ENCODE results near the gene SIL1.
"Not testable (repeated sequence)": the region's sequence is repeated elsewhere in the genome, so short reads cannot be mapped to it uniquely, and the experiment has no call there.

SIL1 gene

GRCh38 chr5:139076111-139076510, 122.1 kb downstream of the SIL1 start:
- no peak overlapping the region for H3K4me3 ChIP-seq (ENCODE audit: low read depth, low read length)

- no peak overlapping the region for H3K4me3 ChIP-seq (ENCODE audit: low read depth, low read length)
Measured at GRCh38 chr5:139075066-139076050, 122.8 kb downstream of the SIL1 start.

DNA sequence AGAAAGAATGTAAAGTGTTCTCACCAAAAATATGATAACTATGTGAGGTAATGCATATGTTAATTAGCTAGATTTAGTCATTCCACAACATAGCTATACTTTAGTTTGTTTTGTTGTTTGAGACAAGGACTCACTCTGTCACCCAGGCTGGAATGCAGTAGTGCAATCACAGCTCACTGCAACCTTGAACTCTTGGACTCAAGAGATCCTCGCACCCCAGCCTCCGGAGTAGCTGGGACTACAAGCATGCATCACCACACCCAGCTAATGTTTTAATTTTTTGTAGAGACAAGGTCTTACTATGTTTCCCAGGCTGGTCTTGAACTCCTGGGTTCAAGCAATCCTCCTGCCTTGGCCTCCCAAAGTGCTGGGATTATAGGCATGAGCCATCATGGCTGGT, 124.2 kb downstream of the SIL1 start:
- H3K4me3 ChIP-seq (ENCODE audit: low read depth, low read length) = not testable (repeated sequence)

- no peak overlapping the region for H3K4me3 ChIP-seq (ENCODE audit: low read depth, low read length)
Measured at GRCh38 chr5:139068494-139069151, 129.5 kb downstream of the SIL1 start.

GRCh38 chr5:139068060-139068459, 130.1 kb downstream of the SIL1 start:
- H3K4me3 ChIP-seq (ENCODE audit: low read depth, low read length) = no peak overlapping the region

- no peak overlapping the region for H3K4me3 ChIP-seq (ENCODE audit: low read depth, low read length)
Measured at GRCh38 chr5:139065306-139065705, 132.9 kb downstream of the SIL1 start.

GRCh38 chr5:139064613-139065012, 133.6 kb downstream of the SIL1 start:
- no peak overlapping the region for H3K4me3 ChIP-seq (ENCODE audit: low read depth, low read length)

GRCh38 chr5:139063664-139064054, 134.5 kb downstream of the SIL1 start:
- no peak overlapping the region for H3K4me3 ChIP-seq (ENCODE audit: low read depth, low read length)

- H3K4me3 ChIP-seq (ENCODE audit: low read depth, low read length) = no peak overlapping the region
Measured at GRCh38 chr5:139062910-139063663, 135.1 kb downstream of the SIL1 start.

DNA sequence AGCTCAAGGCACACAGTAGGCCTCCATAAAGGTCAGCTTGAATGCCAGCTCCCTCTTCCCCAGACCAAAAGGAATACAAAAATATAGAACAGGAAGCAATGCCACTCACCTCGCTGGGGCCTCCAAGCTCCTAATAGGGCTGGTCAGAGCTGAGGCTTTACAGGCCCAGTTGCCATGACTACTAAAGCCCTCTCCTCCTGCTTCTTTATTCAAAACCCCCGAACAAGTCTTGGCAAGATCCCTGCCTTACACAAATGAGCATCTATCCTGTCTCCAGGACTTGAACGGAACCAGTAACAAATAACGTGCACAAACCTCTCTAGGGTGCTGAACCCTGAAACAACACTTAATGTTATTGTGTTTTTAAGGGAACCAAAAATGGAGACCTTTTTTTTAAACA, 136.3 kb downstream of the SIL1 start:
- H3K4me3 ChIP-seq (ENCODE audit: low read depth, low read length) = no peak overlapping the region

- no peak overlapping the region for H3K4me3 ChIP-seq (ENCODE audit: low read depth, low read length)
Measured at GRCh38 chr5:139061274-139061673, 136.9 kb downstream of the SIL1 start.

GRCh38 chr5:139058121-139058520, 140.0 kb downstream of the SIL1 start:
- no peak overlapping the region for H3K4me3 ChIP-seq (ENCODE audit: low read depth, low read length)

GRCh38 chr5:139057045-139057939, 140.9 kb downstream of the SIL1 start:
- not testable (repeated sequence) for H3K4me3 ChIP-seq (ENCODE audit: low read depth, low read length)

DNA sequence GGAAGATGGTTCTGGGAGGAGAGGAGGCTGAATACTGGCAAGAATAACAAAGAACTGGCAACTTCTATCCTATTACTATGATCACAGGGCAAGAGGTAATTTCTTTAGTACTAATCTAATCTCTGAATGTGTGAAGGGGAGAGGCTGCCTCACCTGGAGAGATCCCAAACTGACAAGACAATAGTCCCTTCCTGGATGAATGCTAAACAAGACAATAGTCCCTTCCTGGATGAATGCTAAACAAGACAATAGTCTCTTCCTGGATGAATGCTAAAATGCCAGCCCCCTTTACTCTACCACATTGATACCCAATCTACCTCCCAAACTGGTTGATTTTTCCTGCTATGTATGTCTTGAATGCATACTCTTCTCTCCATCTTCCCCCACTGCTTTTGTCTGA, 145.2 kb downstream of the SIL1 start:
- no peak overlapping the region for H3K4me3 ChIP-seq (ENCODE audit: low read depth, low read length)

- no peak overlapping the region for H3K4me3 ChIP-seq (ENCODE audit: low read depth, low read length)
Measured at GRCh38 chr5:139051392-139051791, 146.8 kb downstream of the SIL1 start.

- no peak overlapping the region for H3K4me3 ChIP-seq (ENCODE audit: low read depth, low read length)
Measured at GRCh38 chr5:139050432-139050831, 147.7 kb downstream of the SIL1 start.

- no peak overlapping the region for H3K4me3 ChIP-seq (ENCODE audit: low read depth, low read length)
Measured at GRCh38 chr5:139049780-139050179, 148.4 kb downstream of the SIL1 start.

- no peak overlapping the region for H3K4me3 ChIP-seq (ENCODE audit: low read depth, low read length)
Measured at GRCh38 chr5:139046551-139046950, 151.6 kb downstream of the SIL1 start.

DNA sequence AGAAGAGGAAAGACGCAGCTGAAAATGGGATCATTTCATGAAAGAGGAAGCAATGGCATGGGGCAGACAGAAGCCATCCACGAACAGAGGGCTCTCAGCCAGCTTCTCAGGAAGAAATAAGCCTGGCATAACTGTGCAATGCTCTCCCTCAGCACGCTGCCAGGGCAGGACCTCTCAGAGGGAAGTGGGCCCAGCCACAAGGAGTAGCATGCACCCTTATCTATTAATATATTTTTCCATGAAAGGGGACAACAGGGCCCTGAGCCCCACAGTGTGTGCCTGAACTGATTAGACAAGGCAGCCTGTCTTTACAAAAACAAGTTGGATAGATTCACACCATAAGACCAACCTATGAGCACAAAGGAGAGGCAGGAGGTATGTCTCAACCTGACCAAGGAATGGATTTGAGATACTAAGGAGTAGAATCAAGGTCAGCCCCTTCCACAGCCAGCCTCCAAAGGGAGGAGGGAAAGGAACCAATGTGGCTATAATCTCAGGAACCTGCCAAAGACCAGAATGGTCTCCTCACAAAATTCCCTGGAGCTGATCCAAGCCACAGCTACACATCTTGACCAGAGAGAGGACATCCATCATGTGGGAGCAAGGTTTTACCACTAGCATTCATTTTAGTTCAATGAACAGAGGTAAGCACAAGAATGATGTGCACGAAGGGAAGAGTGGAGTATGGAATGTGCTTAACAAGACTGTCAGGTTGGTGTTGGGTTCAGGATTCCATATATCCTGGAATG, 154.8 kb downstream of the SIL1 start:
- no peak overlapping the region for H3K4me3 ChIP-seq (ENCODE audit: low read depth, low read length)

DNA sequence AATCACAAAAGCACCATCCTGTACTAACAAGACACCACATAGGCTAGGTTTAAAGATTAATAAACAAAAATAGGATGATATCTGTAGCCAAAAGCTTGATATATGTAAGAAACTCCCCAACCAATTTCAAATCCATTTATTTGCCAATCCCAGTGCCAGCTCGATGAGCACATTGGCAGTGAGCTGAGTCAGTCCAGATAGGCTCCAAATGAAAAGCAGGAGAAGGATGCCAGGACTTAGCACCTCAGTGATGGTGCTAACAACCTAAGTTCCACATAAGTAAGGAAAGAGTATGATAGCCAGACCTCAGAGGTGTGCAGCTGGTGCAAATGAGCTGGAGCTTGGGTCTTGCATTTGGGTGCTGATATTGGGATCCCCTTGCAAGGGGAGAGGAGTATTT, 158.1 kb downstream of the SIL1 start:
- H3K4me3 ChIP-seq (ENCODE audit: low read depth, low read length) = no peak overlapping the region
